ENCODE results near the gene ILDR2. TPM values are rescaled to one million over a fixed set of nuclear protein-coding genes. Genes with fewer than 3 reads are reported as not detected.

Gene ILDR2
- total and polyA plus RNA-seq, 2 donors (not counting 3 experiments of a cell fraction or from before 2014, with no cell fraction given), result not detected

DNA sequence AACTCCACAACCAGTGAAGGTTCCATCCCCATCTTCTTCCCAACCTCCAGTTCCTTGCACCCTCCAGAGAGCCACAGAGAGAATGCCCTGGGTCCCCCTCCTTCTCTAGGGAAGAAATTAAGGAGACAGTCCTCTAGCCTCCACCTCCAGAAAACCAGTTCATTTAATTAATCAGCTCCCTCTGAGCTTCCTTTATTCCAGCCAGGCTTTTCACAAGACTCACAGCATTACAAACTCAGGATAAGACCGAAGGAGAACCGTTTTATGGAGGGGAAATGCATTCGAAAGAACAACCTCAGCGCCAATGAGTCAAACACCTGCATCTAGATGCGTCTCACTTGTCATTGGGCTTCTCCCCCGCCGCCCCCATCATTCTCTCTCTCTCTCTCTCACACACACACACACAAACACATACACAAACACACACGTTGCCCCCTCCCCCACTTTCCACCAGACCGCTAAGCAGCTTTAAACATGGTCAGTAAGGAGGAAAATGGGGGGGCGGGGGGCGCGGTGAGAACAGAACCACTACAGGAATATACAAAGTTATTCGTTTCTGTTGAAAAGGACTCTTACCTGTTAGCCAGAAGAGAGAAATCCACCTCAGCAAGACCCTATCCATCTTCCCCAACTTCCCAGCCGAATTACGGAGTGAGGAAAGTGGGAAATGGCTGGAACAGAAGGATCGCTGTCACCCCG lies 544 bp downstream of the ILDR2 start:
- dilution Hi-C loops (cut with MboI; ENCODE audit: extremely low pct_ligation_motif_present, low sequenced_read_pairs), result no loop called here
- CTCF ChIA-PET, result interaction anchor here (1.1 to 1.9 kb wide), 2 partner anchors 64 to 84 kb away, joined by 4 to 5 read pairs; no protein-coding TSS in a partner anchor
- DNase-seq (ENCODE audit: low read depth, low spot score), result no peak

DNA sequence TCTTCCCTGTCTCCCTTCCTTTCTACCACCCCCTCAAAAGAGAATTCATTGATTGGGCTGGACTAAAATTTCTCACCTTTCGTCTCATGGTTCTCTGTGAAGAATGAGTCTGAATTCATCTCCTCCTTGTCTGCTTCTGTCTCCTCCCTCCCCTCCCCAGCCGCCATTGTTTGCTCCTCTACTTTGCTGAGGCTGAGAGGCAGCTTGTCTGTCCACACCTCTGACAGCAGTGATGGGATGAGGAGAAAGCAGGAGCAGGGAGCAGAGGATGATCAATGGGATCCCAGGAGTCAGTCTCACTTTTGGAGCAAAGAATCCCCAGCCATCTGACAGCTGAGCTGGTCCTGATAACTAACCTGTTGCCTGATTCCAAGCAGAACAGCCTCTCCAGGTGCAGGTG lies 2.5 kb downstream of the ILDR2 start:
- no peaks in the 10 kb centered on the region for H3K36me3 ChIP-seq (ENCODE audit: control insufficient read depth in 2 of 2, extremely low read depth in 1 of 2, insufficient read depth in 2 of 2, low read length in 2 of 2)
- peak; percentile 4 for TF ChIP-seq EZH2 (IDR thresholded peaks at IDR 0.05; ENCODE audit: borderline replicate concordance, low read depth, low read length, severe bottlenecking)
- no peak for TF ChIP-seq FOS (IDR thresholded peaks at IDR 0.05; ENCODE audit: borderline replicate concordance, insufficient read depth, low read length)
- H3K9ac ChIP-seq (replicated peaks; ENCODE audit: extremely low read depth, insufficient read depth, low read length), result no peak overlapping the region
- H3K4me1 ChIP-seq (ENCODE audit: control insufficient read depth, extremely low read depth, insufficient read depth, low read length), result peaks cover 5% of the 10 kb centered on the region
- dilution Hi-C loops (cut with MboI; ENCODE audit: extremely low pct_ligation_motif_present, low sequenced_read_pairs), result no loop called here
- BruUV-seq (replicated peaks), result no TSS peak
- no peak overlapping the region for H3K27ac ChIP-seq (ENCODE audit: insufficient read depth, low read depth, low read length)
- H3K9me3 ChIP-seq (replicated peaks; ENCODE audit: control insufficient read depth, insufficient read depth, low read length), result no peaks in the 10 kb centered on the region
- ChIA-PET CTCF (interaction anchor here (0.7 to 2.1 kb wide), 3 partner anchors 11 to 62 kb away, joined by 3 to 5 read pairs (median 4); no protein-coding TSS in a partner anchor), POLR2A (no interaction called here)
- no peak overlapping the region for H2AFZ ChIP-seq (ENCODE audit: low read depth, low read length)
- DNase-seq (ENCODE audit: low read depth, low spot score), result no peak
- no peak overlapping the region for H3K4me2 ChIP-seq (ENCODE audit: insufficient read depth, low read length)
- no peaks in the 10 kb centered on the region for H3K9me1 ChIP-seq (replicated peaks; ENCODE audit: control insufficient read depth, extremely low read depth, insufficient read depth, low read length)
- H3K4me3 ChIP-seq (replicated peaks in 1 of 3; ENCODE audit: insufficient read depth in 1 of 3, low read depth in 1 of 3, low read length in 3 of 3), result no peak overlapping the region
- H3K27me3 ChIP-seq (ENCODE audit: control insufficient read depth in 2 of 2, insufficient read depth in 2 of 2, low read length in 2 of 2), result peaks cover 28 to 35% of the 10 kb centered on the region in 2 experiments
- H3K79me2 ChIP-seq (ENCODE audit: control insufficient read depth, insufficient read depth, low read length), result no peaks in the 10 kb centered on the region
- no peak for FAIRE-seq
- intact Hi-C loops (cut with micrococcal nuclease), result no loop called here
- H4K20me1 ChIP-seq (replicated peaks; ENCODE audit: control insufficient read depth, extremely low read depth, insufficient read depth, low read length), result no peaks in the 10 kb centered on the region

More for the DNA sequence above, 544 bp downstream of the ILDR2 start:
- Histone ChIP-seq H3K36me3 (ENCODE audit: control insufficient read depth in 2 of 2, extremely low read depth in 1 of 2, insufficient read depth in 2 of 2, low read length in 2 of 2) (no peaks in the 10 kb centered on the region), H3K79me2 (ENCODE audit: control insufficient read depth, insufficient read depth, low read length) (no peaks in the 10 kb centered on the region), H3K9ac (replicated peaks; ENCODE audit: extremely low read depth, insufficient read depth, low read length) (no peak overlapping the region), H3K9me3 (replicated peaks; ENCODE audit: control insufficient read depth, insufficient read depth, low read length) (no peaks in the 10 kb centered on the region), H3K4me1 (ENCODE audit: control insufficient read depth, extremely low read depth, insufficient read depth, low read length) (peaks cover 5% of the 10 kb centered on the region), H4K20me1 (replicated peaks; ENCODE audit: control insufficient read depth, extremely low read depth, insufficient read depth, low read length) (no peaks in the 10 kb centered on the region), H3K9me1 (replicated peaks; ENCODE audit: control insufficient read depth, extremely low read depth, insufficient read depth, low read length) (no peaks in the 10 kb centered on the region), H3K27ac (ENCODE audit: insufficient read depth, low read depth, low read length) (no peak overlapping the region), H3K27me3 (ENCODE audit: control insufficient read depth in 2 of 2, insufficient read depth in 2 of 2, low read length in 2 of 2) (peaks cover 29 to 38% of the 10 kb centered on the region in 2 experiments), H2AFZ (ENCODE audit: low read depth, low read length) (peak overlapping the region; percentile 26), H3K4me2 (ENCODE audit: insufficient read depth, low read length) (peak overlapping the region; percentile 63), H3K4me3 (replicated peaks in 1 of 3; ENCODE audit: insufficient read depth in 1 of 3, low read depth in 1 of 3, low read length in 3 of 3) (peak overlapping the region in 2 of 3 experiments; percentile 19 to 27)
- FAIRE-seq, result no peak
- TF ChIP-seq EZH2 (IDR thresholded peaks at IDR 0.05; ENCODE audit: borderline replicate concordance, low read depth, low read length, severe bottlenecking), result peak; percentile 55
- TF ChIP-seq JUN (IDR thresholded peaks at IDR 0.05; ENCODE audit: borderline replicate concordance, insufficient read depth, insufficient read length, low read depth), result no peak
- POLR2A ChIA-PET, result no interaction called here
- intact Hi-C loops (cut with micrococcal nuclease), result no loop called here
- BruUV-seq (replicated peaks), result no TSS peak
